ENCODE measurements around the gene TBX10. TPM values are rescaled to one million over a fixed set of nuclear protein-coding genes. Genes with fewer than 3 reads are reported as not detected.
A peak's percentile ranks its signal among the peaks of the same experiment; 100 is the strongest.
"Not testable (repeated sequence)": the region's sequence is repeated elsewhere in the genome, so short reads cannot be mapped to it uniquely, and the experiment has no call there.

Gene TBX10
- total and polyA plus RNA-seq, 5 donors from 2014 or later: not detected

DNA sequence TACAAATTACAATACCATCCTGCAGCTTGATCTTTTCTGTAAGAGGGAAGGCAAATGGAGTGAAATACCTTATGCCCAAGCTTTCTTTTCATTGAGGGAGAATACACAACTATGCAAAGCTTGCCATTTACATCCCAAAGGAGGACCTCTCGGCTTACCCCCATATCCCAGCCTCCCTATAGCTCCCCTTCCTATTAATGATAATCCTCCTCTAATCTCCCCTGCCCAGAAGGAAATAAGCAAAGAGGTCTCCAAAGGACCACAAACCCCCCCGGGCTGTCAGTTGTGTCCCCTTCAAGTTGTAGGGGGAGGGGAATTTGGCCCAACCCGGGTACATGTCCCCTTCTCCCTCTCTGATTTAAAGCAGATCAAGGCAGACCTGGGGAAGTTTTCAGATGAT lies 17.6 kb downstream of the TBX10 start:
- not testable (repeated sequence) for H3K27ac Mint-ChIP-seq; H3K36me3 Mint-ChIP-seq; H3K27ac ChIP-seq (ENCODE audit: insufficient read depth, low read length, poor library complexity, severe bottlenecking)

GRCh38 chr11:67620621-67621020 lies 18.9 kb downstream of the TBX10 start:
- H3K27ac ChIP-seq (ENCODE audit: insufficient read depth, low read length, poor library complexity, severe bottlenecking); H3K9me3 Mint-ChIP-seq; H3K36me3 Mint-ChIP-seq; ATAC-seq (ENCODE audit: low read depth in 2 of 2); H3K4me1 ChIP-seq (ENCODE audit: control insufficient read depth, insufficient read depth, low read length, poor library complexity, severe bottlenecking); H3K27me3 ChIP-seq (ENCODE audit: control insufficient read depth, insufficient read depth, low read length); H3K27me3 Mint-ChIP-seq; H3K27ac Mint-ChIP-seq; H3K9me3 ChIP-seq (ENCODE audit: control insufficient read depth in 2 of 2, low read length in 2 of 2); H3K4me3 ChIP-seq (ENCODE audit: low read depth, low read length); H3K36me3 ChIP-seq (ENCODE audit: control insufficient read depth, insufficient read depth, low read length); H3K4me3 Mint-ChIP-seq; DNase-seq: not testable (repeated sequence)
- peaks cover 0 to 13% (median 8%) of the 10 kb centered on the region in 4 donors for H3K4me1 Mint-ChIP-seq

More for the DNA sequence above, 17.6 kb downstream of the TBX10 start:
- not testable (repeated sequence) for H3K27me3 Mint-ChIP-seq; DNase-seq; ATAC-seq (ENCODE audit: low read depth in 2 of 2); H3K9me3 ChIP-seq (ENCODE audit: control insufficient read depth in 2 of 2, low read length in 2 of 2); H3K4me3 ChIP-seq (ENCODE audit: low read depth, low read length); H3K9me3 Mint-ChIP-seq; H3K4me1 ChIP-seq (ENCODE audit: control insufficient read depth, insufficient read depth, low read length, poor library complexity, severe bottlenecking); H3K27me3 ChIP-seq (ENCODE audit: control insufficient read depth, insufficient read depth, low read length); H3K4me3 Mint-ChIP-seq; H3K36me3 ChIP-seq (ENCODE audit: control insufficient read depth, insufficient read depth, low read length)
- H3K4me1 Mint-ChIP-seq: peaks cover 0 to 15% (median 5%) of the 10 kb centered on the region in 4 donors

DNA sequence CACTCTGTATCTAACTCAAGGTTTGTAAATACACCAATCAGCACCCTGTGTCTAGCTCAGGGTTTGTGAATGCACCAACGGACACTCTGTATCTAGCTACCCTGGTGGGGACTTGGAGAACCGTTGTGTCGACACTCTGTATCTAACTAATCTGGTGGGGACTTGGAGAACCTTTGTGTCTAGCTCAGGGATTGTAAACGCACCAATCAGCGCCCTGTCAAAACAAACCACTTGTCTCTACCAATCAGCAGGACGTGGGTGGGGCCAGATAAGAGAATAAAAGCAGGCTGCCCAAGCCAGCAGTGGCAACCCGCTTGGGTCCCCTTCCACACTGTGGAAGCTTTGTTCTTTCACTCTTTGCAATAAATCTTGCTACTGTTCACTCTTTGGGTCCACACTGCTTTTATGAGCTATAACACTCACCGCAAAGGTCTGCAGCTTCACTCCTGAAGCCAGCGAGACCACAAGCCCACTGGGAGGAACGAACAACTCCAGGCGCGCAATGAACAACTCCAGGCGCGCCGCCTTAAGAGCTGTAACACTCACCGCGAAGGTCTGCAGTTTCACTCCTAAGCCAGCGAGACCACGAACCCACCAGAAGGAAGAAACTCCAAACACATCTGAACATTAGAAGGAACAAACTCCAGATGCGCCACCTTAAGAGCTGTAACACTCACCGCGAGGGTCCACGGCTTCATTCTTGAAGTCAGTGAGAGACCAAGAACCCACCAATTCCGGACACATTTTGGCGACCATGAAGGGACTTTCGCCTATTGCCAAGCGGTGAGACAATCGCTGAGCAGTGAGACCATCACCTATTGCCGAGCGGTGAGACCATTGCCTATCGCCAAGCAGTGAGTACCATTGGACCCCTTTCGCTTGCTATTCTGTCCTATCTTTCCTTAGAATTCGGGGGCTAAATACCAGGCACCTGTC lies 19.6 kb downstream of the TBX10 start:
- H3K9me3 ChIP-seq (ENCODE audit: control insufficient read depth in 2 of 2, low read length in 2 of 2); H3K36me3 ChIP-seq (ENCODE audit: control insufficient read depth, insufficient read depth, low read length); H3K27ac Mint-ChIP-seq; ATAC-seq (ENCODE audit: low read depth in 2 of 2); H3K4me1 ChIP-seq (ENCODE audit: control insufficient read depth, insufficient read depth, low read length, poor library complexity, severe bottlenecking); H3K9me3 Mint-ChIP-seq; H3K36me3 Mint-ChIP-seq; H3K27me3 ChIP-seq (ENCODE audit: control insufficient read depth, insufficient read depth, low read length); H3K4me3 Mint-ChIP-seq; H3K4me3 ChIP-seq (ENCODE audit: low read depth, low read length); DNase-seq; H3K27me3 Mint-ChIP-seq; H3K27ac ChIP-seq (ENCODE audit: insufficient read depth, low read length, poor library complexity, severe bottlenecking): not testable (repeated sequence)
- peaks cover 0 to 15% (median 6%) of the 10 kb centered on the region in 4 donors for H3K4me1 Mint-ChIP-seq

- not testable (repeated sequence) for H3K36me3 Mint-ChIP-seq; H3K27me3 Mint-ChIP-seq; H3K27me3 ChIP-seq (ENCODE audit: control insufficient read depth, insufficient read depth, low read length); H3K27ac Mint-ChIP-seq; H3K4me3 ChIP-seq (ENCODE audit: low read depth, low read length); H3K9me3 ChIP-seq (ENCODE audit: control insufficient read depth in 2 of 2, low read length in 2 of 2); H3K27ac ChIP-seq (ENCODE audit: insufficient read depth, low read length, poor library complexity, severe bottlenecking); H3K9me3 Mint-ChIP-seq; DNase-seq; ATAC-seq (ENCODE audit: low read depth in 2 of 2); H3K36me3 ChIP-seq (ENCODE audit: control insufficient read depth, insufficient read depth, low read length); H3K4me3 Mint-ChIP-seq
- peaks cover 0 to 24% (median 10%) of the 10 kb centered on the region in 4 donors for H3K4me1 Mint-ChIP-seq
- H3K4me1 ChIP-seq (ENCODE audit: control insufficient read depth, insufficient read depth, low read length, poor library complexity, severe bottlenecking): peaks cover 19% of the 10 kb centered on the region
Measured at GRCh38 chr11:67618901-67619659, 20.5 kb downstream of the TBX10 start.

GRCh38 chr11:67617243-67617953 lies 22.2 kb downstream of the TBX10 start:
- no peak for ATAC-seq (ENCODE audit: low read depth in 2 of 2)
- peaks cover 0 to 38% (median 14%) of the 10 kb centered on the region in 4 donors for H3K4me1 Mint-ChIP-seq

DNA sequence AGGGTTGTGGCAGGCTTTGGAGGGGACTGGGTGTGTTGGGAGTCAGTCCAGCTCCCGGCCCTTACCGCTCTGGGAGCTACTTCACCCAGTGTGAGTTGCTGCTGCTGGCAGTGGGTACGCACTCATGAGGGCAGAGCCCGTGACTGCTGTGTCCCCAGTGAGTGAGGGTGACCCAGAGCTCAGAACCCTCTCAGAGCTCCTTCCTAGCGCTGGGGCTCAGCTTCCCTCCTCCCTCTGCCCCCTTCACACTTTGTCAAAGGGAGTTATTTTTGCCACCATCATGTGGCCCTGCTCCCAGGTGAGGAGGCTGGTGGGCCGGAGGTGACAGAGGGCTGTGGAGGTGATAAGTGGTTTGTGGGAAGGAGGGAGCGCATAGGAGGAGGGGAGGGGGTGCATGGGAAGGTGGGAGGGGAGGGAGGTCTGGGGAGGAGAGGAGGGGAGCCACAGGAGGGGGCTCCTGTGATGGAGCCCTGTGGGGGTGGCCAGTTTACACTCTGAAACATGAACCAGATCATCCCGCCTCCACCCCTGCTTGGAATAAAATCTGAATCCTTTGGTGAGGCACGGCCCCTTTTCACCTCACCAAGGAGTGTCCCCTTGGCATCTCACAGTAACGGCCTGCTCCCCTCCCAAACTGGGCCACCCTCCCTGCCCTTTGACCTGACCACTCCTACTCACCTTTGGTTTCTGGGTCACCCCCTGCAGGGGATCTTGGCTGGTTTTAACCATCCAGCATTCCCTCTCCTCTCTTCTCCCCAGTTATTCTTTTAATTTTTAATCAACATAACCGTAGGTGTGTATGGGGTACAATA lies 22.9 kb downstream of the TBX10 start:
- peaks cover 5% of the 10 kb centered on the region for H3K27me3 Mint-ChIP-seq
- no peak overlapping the region for H3K27ac ChIP-seq (ENCODE audit: insufficient read depth, low read length, poor library complexity, severe bottlenecking)
- H3K36me3 ChIP-seq (ENCODE audit: control insufficient read depth, insufficient read depth, low read length): peaks cover 10% of the 10 kb centered on the region
- H3K27ac Mint-ChIP-seq: peak overlapping the region in 2 of 3 donors; percentile 42 to 66
- H3K4me3 Mint-ChIP-seq: peak overlapping the region; percentile 60 to 73 (median 66)
- no peak for ATAC-seq (ENCODE audit: low read depth in 2 of 2)
- H3K4me3 ChIP-seq (ENCODE audit: low read depth, low read length): no peak overlapping the region
- peaks cover 0 to 41% (median 14%) of the 10 kb centered on the region in 4 donors for H3K4me1 Mint-ChIP-seq
- no peaks in the 10 kb centered on the region for H3K27me3 ChIP-seq (ENCODE audit: control insufficient read depth, insufficient read depth, low read length)
- H3K9me3 Mint-ChIP-seq: no peaks in the 10 kb centered on the region
- no peak for DNase-seq
- peaks cover 28% of the 10 kb centered on the region for H3K4me1 ChIP-seq (ENCODE audit: control insufficient read depth, insufficient read depth, low read length, poor library complexity, severe bottlenecking)
- no peaks in the 10 kb centered on the region for H3K36me3 Mint-ChIP-seq
- H3K9me3 ChIP-seq (ENCODE audit: control insufficient read depth in 2 of 2, low read length in 2 of 2): no peaks in the 10 kb centered on the region

More at GRCh38 chr11:67617243-67617953, 22.2 kb downstream of the TBX10 start:
- Histone ChIP-seq H3K4me1 (ENCODE audit: control insufficient read depth, insufficient read depth, low read length, poor library complexity, severe bottlenecking) (peaks cover 28% of the 10 kb centered on the region), H3K36me3 (ENCODE audit: control insufficient read depth, insufficient read depth, low read length) (peaks cover 4% of the 10 kb centered on the region), H3K27ac (ENCODE audit: insufficient read depth, low read length, poor library complexity, severe bottlenecking) (no peak overlapping the region), H3K4me3 (ENCODE audit: low read depth, low read length) (no peak overlapping the region), H3K27me3 (ENCODE audit: control insufficient read depth, insufficient read depth, low read length) (no peaks in the 10 kb centered on the region), H3K9me3 (ENCODE audit: control insufficient read depth in 2 of 2, low read length in 2 of 2) (no peaks in the 10 kb centered on the region)
- Mint-ChIP-seq H3K36me3 (no peaks in the 10 kb centered on the region), H3K4me3 (peak overlapping the region in 3 of 4 donors; percentile 53 to 69 (median 63)), H3K9me3 (no peaks in the 10 kb centered on the region), H3K27ac (peak overlapping the region; percentile 42 to 88 (median 66)), H3K27me3 (peaks cover 5% of the 10 kb centered on the region)
- no peak for DNase-seq
